Stomach (tissue), 9 donors: ENCODE data around the gene PLCH1. TPM values are rescaled to one million over a fixed set of nuclear protein-coding genes. Genes with fewer than 3 reads are reported as not detected.

ENCODE experiments used
- DNase-seq, 2 donors: peaks; one replicate each; pipeline versions ENCODE4 v3.0.0 to v3.0.0-alpha.2; 2013 to 2019
- H3K27ac ChIP-seq, 5 donors: fragments of 200-600 bp in 4 of 5; sonication (generic) in 4 of 5; one replicate each; pipeline ENCODE4 v1.5.1; 2013 to 2019; ENCODE audit warnings: mild to moderate bottlenecking in 1 of 5, moderate library complexity in 1 of 5
- H3K27me3 ChIP-seq, 3 donors: fragments of 200-600 bp; sonication (generic); one replicate each; pipeline ENCODE4 v1.5.1; 2017 to 2019; ENCODE audit warnings: mixed run types in 1 of 3
- H3K36me3 ChIP-seq, 4 donors: fragments of 200-600 bp; sonication (generic); 1 replicate in 3 of 4; 2 replicates in 1 of 4; pipeline ENCODE4 v1.5.1; 2016 to 2019
- H3K4me1 ChIP-seq, 4 donors: fragments of 200-600 bp; sonication (generic); one replicate each; pipeline ENCODE4 v1.5.1; 2016 to 2019
- H3K4me3 ChIP-seq, 4 donors: fragments of 200-600 bp; sonication (generic) in 3 of 4; one replicate each; pipeline ENCODE4 v1.5.1; 2016 to 2019; ENCODE audit warnings: mild to moderate bottlenecking in 1 of 4
- H3K9me3 ChIP-seq, 4 donors: fragments of 200-600 bp; sonication (generic); one replicate each; pipeline ENCODE4 v1.5.1; 2016 to 2019
- EP300 ChIP-seq: sonication (generic); formaldehyde crosslinking; IDR thresholded peaks from one replicate; pipeline ENCODE4 v1.6.1; 2017; ENCODE audit warnings: antibody characterized with exemption
- POLR2A ChIP-seq, 4 donors: fragments of 450-650 bp; IDR thresholded peaks; one replicate each; pipeline ENCODE4 v1.6.1; 2016; ENCODE audit warnings: antibody characterized with exemption in 4 of 4, control low read depth in 2 of 4, mild to moderate bottlenecking in 1 of 4, moderate library complexity in 1 of 4
- POLR2AphosphoS5 ChIP-seq, 3 donors: sonication (generic); formaldehyde crosslinking; IDR thresholded peaks; one replicate each; pipeline ENCODE4 v1.6.1; 2016; ENCODE audit warnings: antibody characterized with exemption in 3 of 3
- WGBS, 5 donors: extraction: QIAGEN DNeasy Blood & Tissue Kit in 3 of 5; methylation state at CpG; one replicate each; pipeline versions ENCODE4 v1.1.5 to v1.1.7; 2013 to 2018; 5-methylcytosine and 5-hydroxymethylcytosine counted together
- intact Hi-C: fragments of 100-400 bp; cut with DNase I; formaldehyde crosslinking; loops from one replicate; pipeline ENCODE4 v1.15.1; 2023; ENCODE audit warnings: low total_unique reads
- polyA plus RNA-seq, 3 donors: library from polyadenylated mRNA; stranded (reverse); fragments of 200-250 nt; gene quantifications; one replicate each; pipeline ENCODE4 v1.2.3, GENCODE V29; 2013
- total RNA-seq, 5 donors: library from RNA; depleted of rRNA; stranded (reverse); fragments of >200 nt; gene quantifications; one replicate each; pipeline versions ENCODE4 v1.1.0 to v1.2.3, GENCODE V29; 2014 to 2016
- TF ChIP-seq, protein P1 (sequence below), 7 experiments: fragments of 450-650 bp in 4 of 7; fragments of 200-600 bp in 3 of 7; sonication (generic) in 3 of 7; IDR thresholded peaks; one replicate each; pipeline ENCODE4 v1.5.1; 2016 to 2019; ENCODE audit warnings: antibody characterized with exemption in 7 of 7, control low read depth in 2 of 7, mild to moderate bottlenecking in 1 of 7
- donor health status: healthy with polysubstance abuse.
- donor health status: Bipolar disorder and iron deficiency.
- donor health status: healthy.

Gene PLCH1
- total and polyA plus RNA-seq, 8 donors, result 0.75 to 18.8 (median 3.3) TPM

DNA sequence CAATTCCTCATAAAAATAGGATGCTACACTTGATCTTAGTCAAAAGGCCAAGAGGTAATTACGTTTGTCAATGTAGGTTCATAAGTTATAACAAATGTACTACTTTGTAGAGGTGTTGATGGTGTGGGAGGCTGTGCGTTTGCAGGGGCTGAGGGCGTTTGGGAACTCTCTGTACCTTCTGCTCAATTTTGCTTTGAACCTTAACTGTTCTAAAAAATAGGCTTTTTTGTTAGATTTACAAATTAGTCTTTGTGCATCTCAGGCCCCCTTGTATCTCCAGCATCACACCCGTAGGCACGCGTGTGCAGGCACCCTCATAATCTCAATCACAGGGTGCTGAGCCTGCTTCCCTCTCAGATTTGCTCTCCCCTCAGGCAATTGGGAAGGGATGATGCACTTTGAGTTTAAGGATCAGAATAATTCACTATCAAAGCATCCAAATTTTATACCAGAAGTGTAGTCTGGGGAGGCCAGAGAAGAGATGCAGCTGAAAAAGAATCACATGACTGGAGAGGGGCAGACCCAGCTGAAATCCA, 415.3 kb downstream of the PLCH1 start:
- intact Hi-C loops, result loop anchor here (10.0 kb wide), 1 partner anchor 575 kb away; no protein-coding TSS in a partner anchor
- H3K27ac ChIP-seq, result no peak overlapping the region
- TF ChIP-seq, protein P1, sequence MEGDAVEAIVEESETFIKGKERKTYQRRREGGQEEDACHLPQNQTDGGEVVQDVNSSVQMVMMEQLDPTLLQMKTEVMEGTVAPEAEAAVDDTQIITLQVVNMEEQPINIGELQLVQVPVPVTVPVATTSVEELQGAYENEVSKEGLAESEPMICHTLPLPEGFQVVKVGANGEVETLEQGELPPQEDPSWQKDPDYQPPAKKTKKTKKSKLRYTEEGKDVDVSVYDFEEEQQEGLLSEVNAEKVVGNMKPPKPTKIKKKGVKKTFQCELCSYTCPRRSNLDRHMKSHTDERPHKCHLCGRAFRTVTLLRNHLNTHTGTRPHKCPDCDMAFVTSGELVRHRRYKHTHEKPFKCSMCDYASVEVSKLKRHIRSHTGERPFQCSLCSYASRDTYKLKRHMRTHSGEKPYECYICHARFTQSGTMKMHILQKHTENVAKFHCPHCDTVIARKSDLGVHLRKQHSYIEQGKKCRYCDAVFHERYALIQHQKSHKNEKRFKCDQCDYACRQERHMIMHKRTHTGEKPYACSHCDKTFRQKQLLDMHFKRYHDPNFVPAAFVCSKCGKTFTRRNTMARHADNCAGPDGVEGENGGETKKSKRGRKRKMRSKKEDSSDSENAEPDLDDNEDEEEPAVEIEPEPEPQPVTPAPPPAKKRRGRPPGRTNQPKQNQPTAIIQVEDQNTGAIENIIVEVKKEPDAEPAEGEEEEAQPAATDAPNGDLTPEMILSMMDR (IDR thresholded peaks at IDR 0.05), result no peak
- WGBS, 5 donors, result 87 to 93% (median 89%) methylated on average over 6 of the region's 6 CpGs
- no peaks in the 10 kb centered on the region for H3K36me3 ChIP-seq
- no peaks in the 10 kb centered on the region for H3K9me3 ChIP-seq
- no peaks in the 10 kb centered on the region for H3K4me1 ChIP-seq
- no peaks in the 10 kb centered on the region for H3K27me3 ChIP-seq
- DNase-seq, result no peak
- no peak overlapping the region for H3K4me3 ChIP-seq

DNA sequence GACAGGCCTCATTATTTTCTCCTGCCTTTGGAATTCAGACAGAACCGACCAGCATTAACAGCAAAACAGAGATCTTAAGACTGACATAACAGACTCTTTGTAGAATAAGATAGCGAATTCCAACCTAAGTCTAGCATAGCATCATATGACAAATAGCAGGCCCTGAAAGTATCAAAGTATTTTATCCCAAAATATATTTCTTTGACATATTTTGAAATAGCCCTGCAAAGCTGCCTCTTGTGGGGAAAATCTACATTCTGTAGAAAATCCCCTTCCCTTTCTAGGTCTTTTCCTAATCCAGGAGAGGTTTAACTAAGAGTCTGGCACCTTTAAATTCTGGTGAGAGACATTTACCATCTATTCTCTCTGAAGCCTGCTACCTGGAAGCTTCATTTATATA, 417.0 kb downstream of the PLCH1 start:
- no peak for DNase-seq
- no peak overlapping the region for H3K27ac ChIP-seq
- no peaks in the 10 kb centered on the region for H3K27me3 ChIP-seq
- H3K4me1 ChIP-seq, result no peaks in the 10 kb centered on the region
- no peak overlapping the region for H3K4me3 ChIP-seq
- 86 to 92% (median 88%) methylated on average over 2 of the region's 2 CpGs for WGBS, 5 donors
- intact Hi-C loops, result loop anchor here (10.0 kb wide), 1 partner anchor 573 kb away; no protein-coding TSS in a partner anchor
- TF ChIP-seq, protein P1 (IDR thresholded peaks at IDR 0.05), result no peak
- TF ChIP-seq POLR2A (IDR thresholded peaks at IDR 0.05) (no peak), POLR2AphosphoS5 (IDR thresholded peaks at IDR 0.05) (no peak), EP300 (no peak)
- H3K9me3 ChIP-seq, result no peaks in the 10 kb centered on the region
- no peaks in the 10 kb centered on the region for H3K36me3 ChIP-seq

DNA sequence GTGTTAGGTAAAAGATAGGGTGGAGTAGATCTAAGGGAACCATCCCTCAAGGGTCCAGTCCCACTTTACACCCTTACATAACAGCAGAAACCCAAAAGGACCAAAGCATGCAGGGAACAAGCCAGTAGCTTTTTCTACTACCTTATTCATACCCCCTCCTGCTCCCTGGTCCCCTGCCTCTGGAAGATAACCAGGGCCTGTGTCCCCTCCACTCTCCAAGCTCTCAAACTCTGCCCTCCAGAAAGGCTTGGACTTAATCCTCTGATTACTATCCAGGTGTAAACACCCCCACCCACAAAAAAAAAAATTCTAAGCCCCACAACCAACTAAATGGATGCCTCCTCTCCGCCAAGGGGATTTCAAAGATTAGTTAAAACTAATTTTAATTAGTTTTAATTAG, 417.4 kb downstream of the PLCH1 start:
- 79 to 100% (median 99%) methylated on average over 1 of the region's 1 CpG for WGBS, 5 donors

DNA sequence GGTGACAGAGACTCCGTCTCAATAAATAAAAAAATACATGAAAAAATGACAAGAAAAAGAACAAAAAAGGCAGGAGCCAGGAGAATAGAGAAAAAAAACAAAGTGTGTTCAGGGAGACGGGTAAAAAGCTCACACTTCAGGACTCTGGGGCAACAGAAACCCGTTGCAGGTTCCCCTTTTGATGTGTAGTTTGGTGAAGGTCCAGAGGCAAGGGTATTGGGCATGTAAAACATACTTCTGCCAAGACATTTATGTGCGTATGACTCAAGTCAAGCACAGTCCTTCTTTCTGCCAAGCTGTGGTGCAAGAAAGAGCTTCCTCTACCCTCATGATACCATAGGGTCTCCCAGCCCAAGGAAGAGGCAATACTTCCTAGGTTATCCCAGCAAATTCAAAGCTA, 418.0 kb downstream of the PLCH1 start:
- intact Hi-C loops, result loop anchor here (10.0 kb wide), 1 partner anchor 572 kb away; no protein-coding TSS in a partner anchor
- Histone ChIP-seq H3K9me3 (no peaks in the 10 kb centered on the region), H3K27me3 (no peaks in the 10 kb centered on the region), H3K36me3 (no peaks in the 10 kb centered on the region), H3K4me1 (no peaks in the 10 kb centered on the region), H3K27ac (no peak overlapping the region), H3K4me3 (no peak overlapping the region)
- TF ChIP-seq POLR2A (IDR thresholded peaks at IDR 0.05) (no peak), EP300 (no peak), POLR2AphosphoS5 (IDR thresholded peaks at IDR 0.05) (no peak)
- TF ChIP-seq, protein P1 (IDR thresholded peaks at IDR 0.05), result no peak
- WGBS, 5 donors, result 78 to 82% (median 82%) methylated on average over 4 of the region's 4 CpGs
- DNase-seq, result no peak

More for the DNA sequence above, 417.4 kb downstream of the PLCH1 start:
- Histone ChIP-seq H3K27me3 (no peaks in the 10 kb centered on the region), H3K4me1 (no peaks in the 10 kb centered on the region), H3K4me3 (no peak overlapping the region), H3K27ac (no peak overlapping the region), H3K36me3 (no peaks in the 10 kb centered on the region), H3K9me3 (no peaks in the 10 kb centered on the region)
- intact Hi-C loops, result loop anchor here (10.0 kb wide), 1 partner anchor 573 kb away; no protein-coding TSS in a partner anchor
- no peak for DNase-seq
- TF ChIP-seq POLR2A (IDR thresholded peaks at IDR 0.05) (no peak), POLR2AphosphoS5 (IDR thresholded peaks at IDR 0.05) (no peak), EP300 (no peak)
- TF ChIP-seq, protein P1 (IDR thresholded peaks at IDR 0.05), result no peak
